Breast epithelium (tissue), 3 donors: ENCODE measurements around the gene KRT6C.

Experiments
- POLR2A ChIP-seq: fragments of 450-650 bp; IDR thresholded peaks from one replicate; pipeline ENCODE4 v1.6.1; 2016; ENCODE audit warnings: antibody characterized with exemption, mild to moderate bottlenecking, moderate library complexity
- POLR2AphosphoS5 ChIP-seq, 3 donors: sonication (generic); formaldehyde crosslinking; IDR thresholded peaks; one replicate each; pipeline ENCODE4 v1.6.1; 2017; ENCODE audit warnings: antibody characterized with exemption in 3 of 3
- TF ChIP-seq, protein P1 (sequence below), 3 donors: fragments of 450-650 bp; IDR thresholded peaks; one replicate each; pipeline ENCODE4 v1.5.1; 2016 to 2017; ENCODE audit warnings: antibody characterized with exemption in 3 of 3, mild to moderate bottlenecking in 3 of 3, moderate library complexity in 3 of 3

DNA sequence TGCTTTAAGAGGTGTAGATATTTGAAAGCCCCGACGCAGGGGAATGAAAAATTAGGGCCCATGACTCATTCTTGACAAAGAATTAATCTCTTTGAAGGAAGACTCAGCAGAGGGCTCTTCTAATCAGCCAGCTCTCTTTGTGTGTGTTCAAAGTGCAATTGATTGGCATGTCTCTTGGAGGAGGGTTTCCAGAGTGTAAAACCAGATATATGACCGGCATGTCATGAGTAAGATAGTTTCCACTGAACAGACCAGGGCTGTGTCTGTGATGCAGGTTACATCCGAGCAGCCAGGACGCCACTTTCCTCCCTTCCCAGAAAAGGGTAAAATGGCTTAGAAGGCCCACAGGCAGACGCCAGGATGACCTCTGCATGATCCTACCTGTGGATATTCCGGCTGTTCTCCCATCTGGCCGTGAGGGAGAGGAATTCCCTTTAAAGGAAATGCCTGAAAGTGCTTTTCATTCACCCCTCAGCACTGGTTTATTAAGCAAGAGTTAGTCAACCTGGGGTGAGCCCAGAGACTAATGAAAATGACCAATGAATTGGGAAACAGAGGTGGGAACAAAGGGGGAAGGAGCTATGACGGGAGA is 32.2 kb downstream of the KRT6C start:
- TF ChIP-seq POLR2AphosphoS5 (IDR thresholded peaks at IDR 0.05) = no peak
- TF ChIP-seq, protein P1, sequence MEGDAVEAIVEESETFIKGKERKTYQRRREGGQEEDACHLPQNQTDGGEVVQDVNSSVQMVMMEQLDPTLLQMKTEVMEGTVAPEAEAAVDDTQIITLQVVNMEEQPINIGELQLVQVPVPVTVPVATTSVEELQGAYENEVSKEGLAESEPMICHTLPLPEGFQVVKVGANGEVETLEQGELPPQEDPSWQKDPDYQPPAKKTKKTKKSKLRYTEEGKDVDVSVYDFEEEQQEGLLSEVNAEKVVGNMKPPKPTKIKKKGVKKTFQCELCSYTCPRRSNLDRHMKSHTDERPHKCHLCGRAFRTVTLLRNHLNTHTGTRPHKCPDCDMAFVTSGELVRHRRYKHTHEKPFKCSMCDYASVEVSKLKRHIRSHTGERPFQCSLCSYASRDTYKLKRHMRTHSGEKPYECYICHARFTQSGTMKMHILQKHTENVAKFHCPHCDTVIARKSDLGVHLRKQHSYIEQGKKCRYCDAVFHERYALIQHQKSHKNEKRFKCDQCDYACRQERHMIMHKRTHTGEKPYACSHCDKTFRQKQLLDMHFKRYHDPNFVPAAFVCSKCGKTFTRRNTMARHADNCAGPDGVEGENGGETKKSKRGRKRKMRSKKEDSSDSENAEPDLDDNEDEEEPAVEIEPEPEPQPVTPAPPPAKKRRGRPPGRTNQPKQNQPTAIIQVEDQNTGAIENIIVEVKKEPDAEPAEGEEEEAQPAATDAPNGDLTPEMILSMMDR (IDR thresholded peaks at IDR 0.05) = no peak
- TF ChIP-seq POLR2A = no peak
